Right atrium auricular region (tissue), 2 donors: ENCODE results near the gene ACTR3. TPM values are rescaled to one million over a fixed set of nuclear protein-coding genes. Genes with fewer than 3 reads are reported as not detected.

Experiments
- DNase-seq: peaks from one replicate; pipeline ENCODE4 v3.0.0-alpha.2; 2019; ENCODE audit warnings: low spot score
- H3K27ac ChIP-seq, 2 donors: fragments of 200-600 bp; sonication (generic); 1 replicate in 1 of 2; 2 replicates in 1 of 2; pipeline ENCODE4 v1.5.1; 2016 to 2019
- H3K27me3 ChIP-seq, 2 donors: fragments of 200-600 bp; sonication (generic); one replicate each; pipeline versions ENCODE4 v1.5.1 to v1.6.0; 2017 to 2019
- H3K36me3 ChIP-seq: fragments of 200-600 bp; sonication (generic); one replicate; pipeline ENCODE4 v1.5.1; 2016
- H3K4me1 ChIP-seq, 2 donors: fragments of 200-600 bp; sonication (generic); one replicate each; pipeline versions ENCODE4 v1.5.1 to v1.6.0; 2017 to 2019
- H3K4me3 ChIP-seq, 2 donors: fragments of 200-600 bp; sonication (generic); 1 replicate in 1 of 2; 2 replicates in 1 of 2; pipeline ENCODE4 v1.5.1; 2017 to 2019; ENCODE audit warnings: mild to moderate bottlenecking in 1 of 2, moderate library complexity in 1 of 2
- H3K9me3 ChIP-seq, 2 donors: fragments of 200-600 bp; sonication (generic); one replicate each; pipeline ENCODE4 v1.5.1; 2019
- CTCF ChIP-seq, 2 donors: fragments of 200-600 bp; sonication (generic); IDR thresholded peaks; one replicate each; pipeline ENCODE4 v1.5.1; 2019; ENCODE audit warnings: antibody characterized with exemption in 2 of 2
- total RNA-seq, 2 donors: library from RNA; depleted of rRNA; stranded (reverse); fragments of >200 nt; gene quantifications; one replicate each; pipeline ENCODE4 v1.1.0, GENCODE V29; 2016

ACTR3 gene
- total RNA-seq, 2 donors from 2014 or later, result 68.5 to 70.5 TPM

GRCh38 chr2:113910967-113911678 lies 21.2 kb downstream of the ACTR3 start:
- no peak for TF ChIP-seq CTCF (IDR thresholded peaks at IDR 0.05)
- H3K4me1 ChIP-seq, result peaks cover 0 to 29% of the 10 kb centered on the region in 2 donors
- H3K36me3 ChIP-seq, result no peaks in the 10 kb centered on the region
- DNase-seq, result no peak
- H3K27me3 ChIP-seq, result no peaks in the 10 kb centered on the region
- H3K4me3 ChIP-seq, result no peak overlapping the region
- H3K9me3 ChIP-seq, result no peaks in the 10 kb centered on the region
- H3K27ac ChIP-seq, result no peak overlapping the region

- no peak for DNase-seq
- H3K9me3 ChIP-seq, result no peaks in the 10 kb centered on the region
- peaks cover 0 to 4% of the 10 kb centered on the region in 2 donors for H3K4me1 ChIP-seq
- TF ChIP-seq CTCF (IDR thresholded peaks at IDR 0.05), result no peak
- H3K36me3 ChIP-seq, result peaks cover 20% of the 10 kb centered on the region
- H3K27me3 ChIP-seq, result no peaks in the 10 kb centered on the region
- H3K27ac ChIP-seq, result no peak overlapping the region
- H3K4me3 ChIP-seq, result no peak overlapping the region
Observed at GRCh38 chr2:113915082-113915819, 25.4 kb downstream of the ACTR3 start.

- TF ChIP-seq CTCF (IDR thresholded peaks at IDR 0.05), result no peak
- DNase-seq, result no peak
- Histone ChIP-seq H3K9me3 (no peaks in the 10 kb centered on the region), H3K27ac (no peak overlapping the region), H3K4me1 (no peaks in the 10 kb centered on the region), H3K4me3 (no peak overlapping the region), H3K27me3 (no peaks in the 10 kb centered on the region), H3K36me3 (peaks cover 20% of the 10 kb centered on the region)
Observed at GRCh38 chr2:113918229-113918628, 28.3 kb downstream of the ACTR3 start.

GRCh38 chr2:113920996-113921395 lies 31.1 kb downstream of the ACTR3 start:
- Histone ChIP-seq H3K9me3 (no peaks in the 10 kb centered on the region), H3K27me3 (no peaks in the 10 kb centered on the region), H3K27ac (no peak overlapping the region), H3K4me1 (no peaks in the 10 kb centered on the region), H3K4me3 (no peak overlapping the region), H3K36me3 (peaks cover 20% of the 10 kb centered on the region)
- DNase-seq, result no peak
- TF ChIP-seq CTCF (IDR thresholded peaks at IDR 0.05), result no peak

- Histone ChIP-seq H3K9me3 (no peaks in the 10 kb centered on the region), H3K4me3 (no peak overlapping the region), H3K27ac (no peak overlapping the region), H3K4me1 (no peaks in the 10 kb centered on the region), H3K36me3 (peaks cover 15% of the 10 kb centered on the region), H3K27me3 (no peaks in the 10 kb centered on the region)
- DNase-seq, result no peak
- no peak for TF ChIP-seq CTCF (IDR thresholded peaks at IDR 0.05)
Observed at GRCh38 chr2:113922335-113922734, 32.4 kb downstream of the ACTR3 start.
